Effector CD4-positive, alpha-beta T cell (primary cell): ENCODE measurements around the gene ECI1.

Experiments used
- DNase-seq: peaks from one replicate; pipeline ENCODE4 v3.0.0-alpha.2; 2020

The ECI1 gene

DNA sequence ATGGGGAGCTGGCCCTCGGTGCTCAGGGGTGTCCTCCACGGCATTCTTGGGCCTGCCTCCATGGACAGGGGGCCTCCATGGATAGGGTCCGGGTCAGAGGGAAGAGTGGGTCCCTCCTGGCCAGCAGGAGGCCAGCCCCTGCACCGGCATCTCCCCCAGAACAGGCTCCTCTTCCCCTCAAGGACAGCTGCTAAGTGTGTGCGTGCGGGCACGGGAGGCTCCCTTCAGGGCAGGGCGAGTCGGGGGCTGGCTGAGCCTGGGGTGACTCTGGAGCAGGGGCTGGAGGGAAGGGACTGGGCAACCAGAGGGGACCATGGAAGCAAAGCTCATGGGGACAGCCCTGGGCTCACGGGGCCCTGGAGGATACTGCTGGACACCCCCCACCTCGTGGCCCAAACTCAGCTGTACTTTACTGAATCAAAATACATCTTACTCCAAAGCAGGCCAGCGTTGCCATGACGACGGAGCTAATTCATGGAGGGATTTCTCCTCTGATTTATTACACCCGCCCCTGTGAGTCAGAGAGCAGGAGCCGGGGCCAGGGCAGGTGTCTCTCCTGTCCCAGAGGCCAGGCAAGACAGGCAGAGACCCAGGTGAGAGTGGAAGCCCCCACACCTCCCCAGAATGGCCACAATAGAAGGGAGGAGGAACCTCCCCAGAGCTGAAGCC, 57.1 kb downstream of the ECI1 start:
- DNase-seq = no peak

DNA sequence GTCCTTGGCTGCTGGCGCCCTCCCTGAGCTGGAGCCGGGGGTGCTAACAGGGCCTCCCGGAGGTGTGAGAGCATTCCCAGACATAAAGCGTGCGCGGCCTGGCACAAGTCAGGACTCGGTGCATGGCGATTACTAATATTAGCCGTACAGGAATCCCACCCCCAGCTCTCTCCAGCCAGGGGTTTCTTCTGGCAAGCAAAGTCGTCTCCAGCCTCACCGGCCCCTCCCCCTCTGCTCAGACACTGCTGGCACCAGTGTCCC, 60.0 kb downstream of the ECI1 start:
- no peak for DNase-seq

DNA sequence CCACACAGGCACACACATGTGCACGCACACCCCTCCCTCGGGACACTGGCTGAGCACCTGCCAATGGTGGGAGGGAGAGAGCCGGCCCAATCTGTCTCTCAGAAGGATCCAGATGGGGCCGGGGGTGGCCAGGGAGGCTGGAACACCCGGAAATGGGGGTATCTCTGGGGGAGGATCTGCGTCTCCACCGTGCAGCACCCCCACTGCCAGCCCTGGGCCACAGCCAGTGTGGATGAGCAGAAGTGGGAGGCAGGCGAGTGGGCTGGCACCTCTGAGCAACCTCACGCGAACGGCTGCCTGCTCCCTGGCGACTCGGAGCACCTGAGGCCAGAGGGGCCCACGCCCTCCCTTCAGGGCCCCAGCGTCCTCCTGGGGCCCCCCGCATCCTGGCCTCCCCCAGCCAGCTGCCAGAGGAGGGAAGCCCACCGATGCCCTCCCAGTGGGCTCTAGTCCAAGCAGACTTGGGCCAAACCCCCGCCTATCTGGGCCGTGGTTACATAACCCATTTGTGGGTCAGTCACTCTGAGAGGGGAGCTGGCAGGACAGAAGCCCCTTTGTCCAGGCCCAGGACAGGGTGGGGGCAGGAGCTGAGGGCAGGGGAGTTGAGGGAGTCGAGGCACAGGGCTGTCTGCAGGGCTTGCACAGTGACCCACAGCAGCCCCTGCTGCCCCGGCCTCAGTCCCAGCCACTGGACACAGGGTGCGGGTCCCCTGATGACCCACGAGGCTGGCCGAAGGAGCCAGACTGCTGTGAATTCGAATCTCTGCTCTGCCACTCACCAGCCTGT, 60.5 kb downstream of the ECI1 start:
- no peak for DNase-seq

DNA sequence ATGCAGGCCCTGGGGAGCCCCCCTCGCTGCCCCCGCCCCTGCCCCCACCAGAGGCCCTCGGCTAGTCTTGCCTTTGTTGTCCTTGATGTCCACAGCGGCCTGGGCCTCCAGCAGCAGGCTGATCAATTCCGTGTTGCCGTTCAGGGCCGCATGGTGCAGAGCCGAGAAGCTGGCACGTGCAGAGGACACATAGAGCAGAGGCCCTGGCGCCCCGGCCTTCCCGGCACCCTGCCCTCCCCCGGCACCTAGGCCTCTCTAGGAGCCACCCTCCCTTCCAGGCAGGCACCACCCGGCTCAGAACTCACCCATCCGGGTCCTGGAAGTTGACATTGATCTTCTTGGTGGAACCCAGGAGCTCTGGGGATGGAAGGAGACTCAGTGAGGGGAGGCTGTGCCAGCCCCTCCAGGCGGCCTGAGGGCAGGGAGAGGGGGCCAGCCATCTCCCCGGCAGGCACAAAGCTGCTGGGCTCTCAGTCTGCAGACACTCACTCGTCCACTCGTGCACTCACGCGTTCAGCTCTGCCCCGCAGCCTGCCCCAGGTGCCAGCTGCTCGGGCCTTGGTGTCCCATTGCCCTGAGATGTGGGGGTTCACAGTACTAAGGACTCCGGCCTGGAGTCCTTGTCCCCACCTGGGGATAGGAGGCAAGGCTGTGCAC, 61.3 kb downstream of the ECI1 start:
- no peak for DNase-seq
